NCI-H146 treated with DMSO at 0.1 percent for 48 hours (cell line): Measurements from ENCODE around the gene CLECL1.
"Not testable (repeated sequence)": the region's sequence is repeated elsewhere in the genome, so short reads cannot be mapped to it uniquely, and the experiment has no call there.

ENCODE experiments used
- DNase-seq: peaks from one replicate; lab custom pipeline; 2025; ENCODE audit not compliant: unreplicated experiment; lab: John Stamatoyannopoulos, UW

CLECL1 gene

GRCh38 chr12:9752145-9752933, 19.4 kb upstream of the CLECL1 start:
- no peak for DNase-seq

GRCh38 chr12:9751204-9752144, 18.6 kb upstream of the CLECL1 start:
- peak; percentile 13 for DNase-seq

- DNase-seq = peak; percentile 89
These were observed 17.6 kb upstream of the CLECL1 start for GRCh38 chr12:9750276-9751203.

- no peak for DNase-seq
These were observed 16.7 kb upstream of the CLECL1 start for GRCh38 chr12:9749640-9750039.

- no peak for DNase-seq
These were observed 12.3 kb upstream of the CLECL1 start for GRCh38 chr12:9745199-9745598.

- no peak for DNase-seq
These were observed 9.8 kb upstream of the CLECL1 start for GRCh38 chr12:9742661-9743060.

- DNase-seq = no peak
These were observed 8.8 kb upstream of the CLECL1 start for GRCh38 chr12:9741726-9742125.

- DNase-seq = no peak
These were observed 7.3 kb upstream of the CLECL1 start for GRCh38 chr12:9740106-9740750.

GRCh38 chr12:9739404-9740105, 6.7 kb upstream of the CLECL1 start:
- DNase-seq = not testable (repeated sequence)

- not testable (repeated sequence) for DNase-seq
These were observed 6.0 kb upstream of the CLECL1 start for GRCh38 chr12:9738905-9739304.

GRCh38 chr12:9736936-9737705, 4.2 kb upstream of the CLECL1 start:
- DNase-seq = no peak

GRCh38 chr12:9735601-9736000, 2.7 kb upstream of the CLECL1 start:
- no peak for DNase-seq

- no peak for DNase-seq
These were observed 1.1 kb downstream of the CLECL1 start for GRCh38 chr12:9731797-9732196.

GRCh38 chr12:9731393-9731792, 1.5 kb downstream of the CLECL1 start:
- no peak for DNase-seq

- DNase-seq = no peak
These were observed 2.3 kb downstream of the CLECL1 start for GRCh38 chr12:9730591-9730990.

- no peak for DNase-seq
These were observed 2.9 kb downstream of the CLECL1 start for GRCh38 chr12:9730011-9730410.

GRCh38 chr12:9729082-9729481, 3.8 kb downstream of the CLECL1 start:
- DNase-seq = no peak

GRCh38 chr12:9727813-9728212, 5.1 kb downstream of the CLECL1 start:
- no peak for DNase-seq
